DMS 273 treated with DMSO at 0.1 percent for 48 hours (cell line): ENCODE measurements around the gene SCIN.
"Not testable (repeated sequence)": the region's sequence is repeated elsewhere in the genome, so short reads cannot be mapped to it uniquely, and the experiment has no call there.

Source experiments
- DNase-seq: peaks from one replicate; lab custom pipeline; 2025; lab: John Stamatoyannopoulos, UW

The SCIN gene

DNA sequence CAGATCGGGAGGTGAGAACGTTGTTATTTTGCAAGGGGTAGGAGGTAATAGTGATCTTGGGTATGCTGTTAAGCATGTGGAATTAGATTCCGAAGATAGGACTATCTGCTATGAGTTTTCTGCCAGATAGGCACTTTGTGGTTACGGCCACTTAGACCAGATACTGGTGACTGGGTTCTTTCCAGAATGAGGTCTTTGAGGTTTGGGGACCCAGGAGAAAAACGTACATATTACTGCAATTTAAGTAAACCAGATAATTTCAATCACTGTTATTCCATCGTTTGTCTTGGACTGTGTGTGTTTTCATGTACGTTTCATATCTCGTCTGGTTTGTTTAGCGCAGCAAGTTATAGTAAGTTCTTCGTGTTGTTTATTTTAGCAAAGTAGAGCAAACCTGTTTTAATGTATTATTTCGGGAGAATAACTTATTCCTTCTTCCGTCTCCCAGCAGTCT, 117.2 kb downstream of the SCIN start:
- DNase-seq, result no peak

- not testable (repeated sequence) for DNase-seq
These were observed 118.1 kb downstream of the SCIN start for GRCh38 chr7:12688485-12689170.

GRCh38 chr7:12689451-12689850, 118.9 kb downstream of the SCIN start:
- DNase-seq, result no peak

DNA sequence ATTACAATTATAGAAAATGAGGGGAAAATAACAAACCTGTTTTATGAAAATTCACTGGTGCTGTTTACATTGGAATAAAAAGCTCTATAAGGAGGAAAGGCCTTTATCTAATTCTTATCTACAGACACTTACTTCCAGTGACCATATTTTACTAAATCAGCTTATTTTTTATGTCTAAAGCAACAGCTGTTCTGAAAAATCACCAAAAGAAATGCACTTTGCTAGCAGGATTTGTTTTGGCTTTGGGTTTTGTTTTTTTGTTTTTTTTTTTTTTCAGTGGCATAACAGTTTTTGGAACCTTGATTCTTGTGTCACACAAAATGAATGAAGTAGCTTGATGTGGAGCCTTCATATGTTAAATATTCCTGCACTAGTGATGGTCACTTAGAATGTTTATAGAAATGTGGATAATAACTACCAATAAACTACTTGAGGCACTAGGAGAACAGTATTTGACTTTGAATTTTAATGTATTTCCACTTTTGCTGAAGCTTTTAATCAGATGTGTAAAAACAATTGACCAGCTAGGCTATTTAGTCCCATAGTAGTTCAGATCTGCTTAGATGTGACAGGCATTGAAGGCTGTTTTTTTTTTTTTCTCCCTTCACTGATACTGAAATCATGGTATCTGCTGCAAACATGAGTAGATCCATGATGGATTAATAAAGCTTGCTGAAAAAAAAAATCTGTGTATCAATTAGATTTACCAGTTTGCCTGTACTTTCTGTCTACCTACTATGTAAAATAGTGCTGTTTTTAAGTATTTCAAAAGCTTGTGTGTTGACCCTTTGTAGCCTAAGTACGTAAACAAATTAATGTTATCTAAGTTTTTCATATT, 119.7 kb downstream of the SCIN start:
- DNase-seq, result no peak

DNA sequence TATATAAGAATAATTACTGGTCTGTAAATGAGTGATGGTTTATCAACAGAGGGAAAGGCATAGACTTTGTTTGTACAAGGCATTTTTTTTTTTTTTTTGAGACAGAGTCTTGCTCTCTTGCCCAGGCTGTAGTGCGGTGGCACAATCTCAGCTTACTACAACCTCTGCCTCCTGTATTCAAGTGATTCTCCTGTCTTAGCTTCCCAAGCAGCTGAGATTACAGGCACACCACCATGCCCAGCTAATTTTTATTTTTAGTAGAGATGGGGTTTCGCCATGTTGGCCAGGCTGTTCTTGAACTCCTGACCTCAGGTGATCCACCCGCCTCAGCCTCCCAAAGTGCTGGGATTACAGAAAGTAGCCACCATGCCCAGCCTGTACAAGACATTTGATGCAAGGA, 120.9 kb downstream of the SCIN start:
- DNase-seq, result not testable (repeated sequence)

DNA sequence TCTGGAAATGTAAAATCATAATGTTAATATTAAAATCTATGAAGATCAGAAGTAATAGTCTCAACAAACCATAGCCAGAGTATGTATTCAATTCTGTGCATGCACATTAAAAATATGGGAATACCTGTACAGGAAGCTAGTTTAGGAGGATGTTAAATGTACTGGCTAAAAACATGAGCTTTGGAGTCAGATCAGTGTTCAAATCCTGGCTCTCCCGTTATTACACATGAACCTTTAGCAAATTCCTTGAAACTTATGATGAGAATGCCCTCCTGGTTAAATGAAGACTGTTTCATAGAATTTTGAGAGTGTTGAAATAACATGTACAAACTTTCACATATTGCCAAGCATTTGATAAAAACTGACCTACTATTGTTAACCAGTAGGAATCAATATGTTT, 121.5 kb downstream of the SCIN start:
- DNase-seq, result no peak

DNA sequence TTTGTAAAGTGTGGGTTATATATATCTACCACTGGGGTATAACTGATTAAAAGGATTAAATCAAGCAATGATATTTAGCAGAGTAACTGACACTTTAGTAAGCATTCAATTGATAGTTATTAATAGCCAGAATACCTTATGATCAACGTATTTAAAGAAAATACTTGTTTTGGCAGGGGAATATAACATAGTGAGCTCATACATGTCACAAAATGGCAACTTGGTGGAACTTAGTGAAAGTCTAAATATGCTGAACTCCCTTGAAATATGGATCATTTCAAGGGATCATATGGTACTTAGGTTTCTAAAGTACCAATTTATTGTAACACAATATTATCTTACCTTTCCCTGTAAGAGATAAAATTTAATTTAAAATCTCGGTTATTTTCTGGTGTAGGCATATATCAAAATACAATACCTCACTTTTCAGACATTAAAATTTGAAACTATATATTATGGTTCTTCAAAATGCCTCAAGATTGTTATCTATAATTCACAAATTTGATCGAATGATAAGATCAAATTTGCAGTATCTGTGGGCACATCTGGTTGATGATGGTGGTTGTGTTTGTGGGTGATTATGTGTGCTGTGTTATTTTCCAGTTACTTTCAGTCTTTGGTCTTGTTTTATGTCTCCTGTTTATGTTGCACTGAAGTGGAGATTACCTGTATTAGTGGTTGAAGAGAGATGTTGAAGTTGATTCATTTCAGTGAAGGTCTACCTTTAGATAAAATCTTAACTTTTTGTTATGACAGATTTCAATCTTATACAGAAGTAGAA, 122.1 kb downstream of the SCIN start:
- DNase-seq, result no peak

GRCh38 chr7:12694817-12695216, 124.3 kb downstream of the SCIN start:
- DNase-seq, result no peak

GRCh38 chr7:12695965-12696364, 125.4 kb downstream of the SCIN start:
- DNase-seq, result no peak

- no peak for DNase-seq
These were observed 128.8 kb downstream of the SCIN start for GRCh38 chr7:12699299-12699698.

DNA sequence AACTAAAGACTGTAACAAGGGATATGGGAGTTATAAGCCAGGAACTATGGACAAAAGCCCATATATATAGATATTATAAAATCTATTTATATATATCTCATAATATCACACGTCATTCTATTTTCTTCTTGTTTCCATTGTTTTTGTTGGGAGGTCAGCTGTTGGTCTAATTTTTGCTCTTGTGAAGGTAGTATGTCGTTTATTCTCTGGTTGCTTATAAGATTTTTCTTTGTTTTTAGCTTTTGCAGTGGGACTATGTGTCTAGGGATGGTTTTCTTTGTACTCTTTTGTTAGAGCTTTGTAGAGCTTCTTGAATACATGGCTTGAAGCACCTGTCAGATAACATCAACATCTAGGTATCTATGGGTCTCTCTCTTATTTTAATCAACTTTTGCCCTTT, 130.9 kb downstream of the SCIN start:
- no peak for DNase-seq

DNA sequence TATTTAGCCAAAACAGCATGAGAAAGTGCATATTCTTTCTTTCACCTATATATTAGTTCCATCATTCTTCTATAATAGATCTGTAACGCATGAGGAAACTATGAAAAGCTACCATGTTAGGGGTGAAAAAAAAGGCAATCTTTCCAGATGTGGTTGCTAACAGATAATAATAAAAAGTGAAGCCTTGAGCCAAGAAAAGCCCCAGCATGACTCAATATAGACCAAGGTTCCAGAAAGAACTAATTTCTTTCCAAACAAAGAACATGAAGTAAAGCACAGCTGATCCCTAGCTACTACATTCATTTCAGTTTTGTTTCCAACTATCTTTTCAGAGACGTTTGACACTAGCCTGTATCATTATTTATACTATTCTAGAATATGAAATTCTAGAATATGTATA, 133.4 kb downstream of the SCIN start:
- no peak for DNase-seq

- no peak for DNase-seq
These were observed 135.4 kb downstream of the SCIN start for GRCh38 chr7:12705878-12706277.

DNA sequence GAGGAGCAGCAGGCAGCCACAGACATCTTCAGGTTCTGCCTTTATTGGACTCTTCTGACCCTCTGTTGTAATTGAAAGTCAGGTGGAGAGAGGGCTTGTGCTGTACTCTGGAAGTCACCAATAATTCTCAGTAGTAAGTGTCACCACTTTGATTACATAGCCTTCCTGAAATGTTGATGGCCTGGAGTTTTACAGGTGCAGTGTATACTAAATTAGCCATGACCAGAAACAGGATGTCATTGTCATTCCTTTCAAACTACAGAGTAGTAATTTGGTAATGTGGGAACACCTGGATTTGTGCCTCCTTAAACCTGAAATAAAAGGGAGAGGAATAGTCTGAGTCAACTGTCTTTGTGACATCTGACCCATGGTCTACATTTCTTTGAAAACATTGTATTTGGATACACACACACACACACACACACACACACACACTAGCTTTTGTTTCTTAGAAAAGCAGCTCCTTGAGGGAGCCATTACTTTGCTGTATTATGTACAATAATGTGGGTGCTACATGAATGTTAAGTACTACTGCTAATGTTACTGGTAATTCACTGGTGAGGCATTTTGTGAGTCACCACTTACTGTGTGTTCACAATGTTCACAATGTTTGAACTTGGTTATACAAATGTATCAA, 136.5 kb downstream of the SCIN start:
- DNase-seq, result no peak

- no peak for DNase-seq
These were observed 137.8 kb downstream of the SCIN start for GRCh38 chr7:12708314-12708713.
